ENCODE results near the gene DAW1. TPM values are rescaled to one million over a fixed set of nuclear protein-coding genes. Genes with fewer than 3 reads are reported as not detected.
A peak's percentile ranks its signal among the peaks of the same experiment; 100 is the strongest.

Gene DAW1
- total RNA-seq, 1 experiment from 2014 or later, result 0.37 TPM

DNA sequence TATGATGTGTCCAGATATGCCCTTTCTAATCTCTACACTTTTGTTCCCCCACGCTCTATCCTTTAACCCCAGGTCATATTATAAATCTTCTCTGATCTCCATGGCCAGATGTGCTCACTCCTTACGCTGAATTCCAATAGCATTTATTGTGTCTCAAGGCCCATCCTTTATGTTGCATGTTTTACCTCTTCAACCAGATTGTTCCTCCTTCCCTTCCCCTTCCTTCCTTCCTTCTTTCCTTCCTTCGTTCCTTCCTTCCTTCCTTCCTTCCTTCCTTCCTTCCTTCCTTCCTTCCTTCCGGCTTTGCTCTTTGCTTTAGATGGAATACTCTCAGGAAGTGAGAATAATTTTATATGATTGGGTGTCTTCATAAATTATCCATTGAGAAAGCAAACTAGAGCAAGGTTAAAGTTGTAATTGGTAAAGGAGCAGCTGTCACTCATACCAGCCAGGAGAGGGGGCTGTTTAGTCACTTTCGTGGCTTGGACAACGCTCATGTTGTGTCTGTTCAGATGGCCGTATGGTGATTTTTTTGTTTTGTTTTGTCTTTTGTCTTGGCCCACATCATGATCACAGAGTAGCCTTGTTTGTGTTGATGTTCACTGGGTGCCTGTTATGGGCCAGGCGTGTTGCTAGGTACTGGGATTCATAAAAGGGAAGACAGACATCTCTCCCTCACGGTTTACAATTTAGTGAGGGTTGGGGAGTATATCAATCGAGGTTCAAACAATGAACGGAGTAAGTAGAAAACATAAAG is 68.0 kb downstream of the DAW1 start:
- H3K9me3 Mint-ChIP-seq, result peaks cover 3% of the 10 kb centered on the region in 2 experiments; a peak in 2 of 5 replicates
- Histone ChIP-seq H2AFZ (ENCODE audit: low read length) (peak overlapping the region; percentile 76), H2BK12ac (ENCODE audit: insufficient read length, low read depth, low read length) (no peak overlapping the region), H3K23me2 (ENCODE audit: insufficient read length, low read depth, low read length, poor library complexity, severe bottlenecking) (no peaks in the 10 kb centered on the region), H2BK5ac (ENCODE audit: insufficient read length, low read length) (no peak overlapping the region), H2BK120ac (ENCODE audit: low read depth, low read length, poor library complexity, severe bottlenecking) (no peak overlapping the region), H3K79me1 (ENCODE audit: insufficient read depth, low read depth, low read length, poor library complexity, severe bottlenecking) (no peaks in the 10 kb centered on the region), H4K5ac (ENCODE audit: insufficient read length, low read depth, low read length) (no peak overlapping the region), H3K27ac (ENCODE audit: insufficient read length, low read depth, low read length) (no peak overlapping the region), H3T11ph (ENCODE audit: low read length) (no peak overlapping the region), H2BK20ac (ENCODE audit: low read depth, low read length, poor library complexity, severe bottlenecking) (no peak overlapping the region), H3K27me3 (ENCODE audit: insufficient read depth, low read length) (no peaks in the 10 kb centered on the region), H3K4me1 (ENCODE audit: insufficient read depth, low read length) (no peaks in the 10 kb centered on the region), H4K91ac (ENCODE audit: insufficient read length, low read depth, low read length) (no peak overlapping the region), H3K79me2 (ENCODE audit: insufficient read depth, low read length) (no peaks in the 10 kb centered on the region), H2BK15ac (ENCODE audit: low read depth, low read length) (no peak overlapping the region), H3K4me2 (ENCODE audit: insufficient read depth, insufficient read length, low read length) (no peak overlapping the region), H3K14ac (ENCODE audit: insufficient read depth, low read length) (no peak overlapping the region), H4K8ac (replicated peaks; ENCODE audit: insufficient read length, low read depth, low read length) (no peak overlapping the region), H3K9me3 (ENCODE audit: control insufficient read depth, low read depth, low read length) (no peaks in the 10 kb centered on the region), H4K20me1 (ENCODE audit: control insufficient read depth, insufficient read depth, insufficient read length) (no peaks in the 10 kb centered on the region), H3K23ac (ENCODE audit: insufficient read length, low read depth, low read length) (no peak overlapping the region), H3K18ac (ENCODE audit: insufficient read length, low read depth, low read length) (no peak overlapping the region), H3K4ac (ENCODE audit: low read depth, low read length) (no peak overlapping the region), H2AK5ac (ENCODE audit: insufficient read length, low read length) (no peak overlapping the region), H3K9ac (ENCODE audit: extremely low read depth, insufficient read length, low read length) (no peak overlapping the region), H3K56ac (ENCODE audit: insufficient read length, low read depth, low read length) (no peak overlapping the region)
- peaks cover 6 to 10% of the 10 kb centered on the region in 2 experiments for H3K4me1 Mint-ChIP-seq
- TF ChIP-seq, protein P1, sequence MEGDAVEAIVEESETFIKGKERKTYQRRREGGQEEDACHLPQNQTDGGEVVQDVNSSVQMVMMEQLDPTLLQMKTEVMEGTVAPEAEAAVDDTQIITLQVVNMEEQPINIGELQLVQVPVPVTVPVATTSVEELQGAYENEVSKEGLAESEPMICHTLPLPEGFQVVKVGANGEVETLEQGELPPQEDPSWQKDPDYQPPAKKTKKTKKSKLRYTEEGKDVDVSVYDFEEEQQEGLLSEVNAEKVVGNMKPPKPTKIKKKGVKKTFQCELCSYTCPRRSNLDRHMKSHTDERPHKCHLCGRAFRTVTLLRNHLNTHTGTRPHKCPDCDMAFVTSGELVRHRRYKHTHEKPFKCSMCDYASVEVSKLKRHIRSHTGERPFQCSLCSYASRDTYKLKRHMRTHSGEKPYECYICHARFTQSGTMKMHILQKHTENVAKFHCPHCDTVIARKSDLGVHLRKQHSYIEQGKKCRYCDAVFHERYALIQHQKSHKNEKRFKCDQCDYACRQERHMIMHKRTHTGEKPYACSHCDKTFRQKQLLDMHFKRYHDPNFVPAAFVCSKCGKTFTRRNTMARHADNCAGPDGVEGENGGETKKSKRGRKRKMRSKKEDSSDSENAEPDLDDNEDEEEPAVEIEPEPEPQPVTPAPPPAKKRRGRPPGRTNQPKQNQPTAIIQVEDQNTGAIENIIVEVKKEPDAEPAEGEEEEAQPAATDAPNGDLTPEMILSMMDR (conservative IDR thresholded peaks at IDR 0.05), result peak; percentile 85
- no peak overlapping the region for H3K4me3 Mint-ChIP-seq
- WGBS (ENCODE audit: extremely low coverage, insufficient read length, low lambda C conversion rate), result no CpG with 5 or more reads among the region's 11 CpGs
- peak overlapping the region in 1 of 3 experiments; percentile 4; a peak in 2 of 7 replicates for H3K27ac Mint-ChIP-seq
- DNase-seq, result peak; percentile 64
- H3K27me3 Mint-ChIP-seq (ENCODE audit: low read depth), result no peaks in the 10 kb centered on the region
- H3K36me3 Mint-ChIP-seq (ENCODE audit: insufficient read depth in 1 of 3, low read depth in 3 of 3), result no peaks in the 10 kb centered on the region

All from H9 (cell line).